Neural progenitor cell (in vitro differentiated cells): Measurements from ENCODE around the gene SGCG. TPM values are rescaled to one million over a fixed set of nuclear protein-coding genes. Genes with fewer than 3 reads are reported as not detected.

Source experiments
- DNase-seq: peaks from one replicate; pipeline ENCODE4 v3.0.0-alpha.2; 2016; ENCODE audit warnings: low spot score
- H2AFZ ChIP-seq: fragments of 200-600 bp; sonication (generic); replicated peaks from 2 replicates; pipeline ENCODE4 v1.6.1; 2016; ENCODE audit warnings: antibody characterized with exemption
- H3F3A ChIP-seq: fragments of 200-600 bp; sonication (generic); 2 replicates; pipeline ENCODE4 v1.6.1; 2016; ENCODE audit warnings: antibody characterized with exemption, low read depth
- H3K27ac ChIP-seq: fragments of 200-600 bp; sonication (generic); 2 replicates; pipeline ENCODE4 v1.5.1; 2016; ENCODE audit warnings: mild to moderate bottlenecking
- H3K27me3 ChIP-seq: fragments of 200-600 bp; sonication (generic); 2 replicates; pipeline ENCODE4 v1.6.1; 2016; ENCODE audit warnings: mild to moderate bottlenecking, moderate library complexity
- H3K36me3 ChIP-seq: fragments of 200-600 bp; sonication (generic); 2 replicates; pipeline ENCODE4 v1.5.1; 2016
- H3K4me1 ChIP-seq: fragments of 200-600 bp; sonication (generic); 2 replicates; pipeline ENCODE4 v1.6.1; 2016; ENCODE audit warnings: mixed run types
- H3K4me2 ChIP-seq: fragments of 200-600 bp; sonication (generic); 2 replicates; pipeline ENCODE4 v1.6.1; 2016
- H3K4me3 ChIP-seq: fragments of 200-600 bp; sonication (generic); 2 replicates; pipeline ENCODE4 v1.5.1; 2016
- H3K79me2 ChIP-seq: fragments of 200-600 bp; sonication (generic); 2 replicates; pipeline ENCODE4 v1.6.1; 2016; ENCODE audit warnings: low read depth
- H3K9ac ChIP-seq: fragments of 200-600 bp; sonication (generic); 2 replicates; pipeline ENCODE4 v1.6.1; 2016
- H3K9me3 ChIP-seq: fragments of 200-600 bp; sonication (generic); 2 replicates; pipeline ENCODE4 v1.5.1; 2016; ENCODE audit warnings: low read depth
- H4K20me1 ChIP-seq: fragments of 200-600 bp; sonication (generic); 2 replicates; pipeline ENCODE4 v1.6.1; 2016; ENCODE audit warnings: low read depth
- H3K27ac Mint-ChIP-seq: 3 replicates; pipeline ENCODE4 v1.8.0; 2021; ENCODE audit warnings: mixed read lengths
- H3K27me3 Mint-ChIP-seq: 2 replicates; pipeline ENCODE4 v1.8.0; 2022; ENCODE audit warnings: low read depth, mild to moderate bottlenecking, inconsistent platforms, moderate library complexity, mixed read lengths; ENCODE audit not compliant: insufficient read depth
- H3K36me3 Mint-ChIP-seq: 3 replicates; pipeline ENCODE4 v1.8.0; 2021; ENCODE audit warnings: mixed read lengths
- H3K4me1 Mint-ChIP-seq: 3 replicates; pipeline ENCODE4 v1.8.0; 2021; ENCODE audit warnings: mixed read lengths
- H3K4me3 Mint-ChIP-seq: 3 replicates; pipeline ENCODE4 v1.8.0; 2021; ENCODE audit warnings: mild to moderate bottlenecking, moderate library complexity, mixed read lengths
- H3K9me3 Mint-ChIP-seq: 3 replicates; pipeline ENCODE4 v1.8.0; 2020; ENCODE audit warnings: mixed read lengths
- CTCF ChIP-seq: fragments of 200-600 bp; sonication (generic); IDR thresholded peaks from 2 replicates; pipeline ENCODE4 v1.5.1; 2017; ENCODE audit warnings: antibody characterized with exemption, mild to moderate bottlenecking
- EZH2 ChIP-seq: fragments of 200-600 bp; sonication (generic); IDR thresholded peaks from 2 replicates; pipeline ENCODE4 v1.6.1; 2017; ENCODE audit warnings: antibody characterized with exemption, mild to moderate bottlenecking, moderate library complexity
- EZH2phosphoT487 ChIP-seq: fragments of 200-600 bp; sonication (generic); IDR thresholded peaks from 2 replicates; pipeline ENCODE4 v1.6.1; 2017; ENCODE audit warnings: antibody characterized with exemption
- total RNA-seq: library from RNA; depleted of rRNA; stranded (reverse); fragments of >200 nt; gene quantifications from 2 replicates; pipeline ENCODE4 v1.2.3, GENCODE V29; 2015; ENCODE audit warnings: low replicate concordance

Gene SGCG
- total RNA-seq, 1 donor from 2014 or later, result 0.19 TPM

DNA sequence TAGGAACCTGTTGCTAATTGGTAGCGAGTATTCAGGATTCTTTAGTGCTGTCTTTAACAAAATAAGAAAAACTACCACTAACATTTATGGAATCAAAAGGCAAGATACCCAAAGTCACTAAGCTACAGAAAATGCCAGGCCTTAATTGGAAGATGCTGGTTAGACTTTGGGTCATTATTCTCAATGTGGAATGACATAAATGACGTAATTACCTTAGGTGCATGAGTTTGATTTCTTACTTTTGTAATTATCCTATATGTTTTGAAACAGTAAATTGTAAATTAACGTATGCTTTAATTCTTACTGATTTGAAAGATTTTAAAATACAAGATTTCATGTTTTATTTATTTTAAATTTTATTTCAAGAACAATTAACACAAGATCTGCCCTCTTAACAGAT is 25.0 kb downstream of the SGCG start:
- no peak overlapping the region for H3K9ac ChIP-seq
- no peak overlapping the region for H2AFZ ChIP-seq
- H3K4me3 Mint-ChIP-seq, result no peak overlapping the region

DNA sequence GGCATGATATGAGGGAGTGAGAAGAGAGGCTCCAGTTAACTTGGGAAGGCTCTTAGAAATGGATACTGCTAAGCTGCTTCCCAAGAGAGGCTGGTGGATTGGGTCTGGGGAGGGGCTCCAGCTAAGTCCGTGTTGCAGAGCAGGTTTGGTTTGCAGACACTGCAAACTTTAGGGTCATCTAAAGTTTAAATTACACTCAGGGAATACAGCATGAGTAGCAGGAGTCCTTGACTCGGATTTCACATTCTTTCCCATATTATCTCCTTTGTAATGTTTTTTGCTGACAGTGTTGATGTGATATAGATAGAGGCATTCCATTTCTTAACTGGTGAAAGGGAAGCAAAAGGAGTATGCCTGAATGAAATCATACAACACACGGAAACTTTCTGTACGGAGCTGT is 31.9 kb downstream of the SGCG start:
- Histone ChIP-seq H3K9ac (no peak overlapping the region), H3K79me2 (no peaks in the 10 kb centered on the region), H3K36me3 (no peaks in the 10 kb centered on the region), H3K9me3 (no peaks in the 10 kb centered on the region), H3K27ac (no peak overlapping the region), H3K4me2 (no peak overlapping the region), H3K4me3 (no peak overlapping the region), H3K4me1 (no peaks in the 10 kb centered on the region), H3K27me3 (no peaks in the 10 kb centered on the region), H3F3A (no peaks in the 10 kb centered on the region), H2AFZ (no peak overlapping the region), H4K20me1 (no peaks in the 10 kb centered on the region)
- peaks cover 10% of the 10 kb centered on the region for H3K9me3 Mint-ChIP-seq
- no peaks in the 10 kb centered on the region for H3K4me1 Mint-ChIP-seq
- H3K27ac Mint-ChIP-seq, result no peak overlapping the region
- TF ChIP-seq EZH2 (no peak), EZH2phosphoT487 (no peak), CTCF (no peak)
- no peaks in the 10 kb centered on the region for H3K36me3 Mint-ChIP-seq
- peaks cover 4% of the 10 kb centered on the region for H3K27me3 Mint-ChIP-seq
- DNase-seq, result no peak
- H3K4me3 Mint-ChIP-seq, result no peak overlapping the region

More for the DNA sequence above, 25.0 kb downstream of the SGCG start:
- Histone ChIP-seq H3K36me3 (no peaks in the 10 kb centered on the region), H3K27me3 (no peaks in the 10 kb centered on the region), H3F3A (no peaks in the 10 kb centered on the region), H3K4me3 (no peak overlapping the region), H3K4me2 (no peak overlapping the region), H3K4me1 (no peaks in the 10 kb centered on the region), H3K9me3 (peaks cover 5% of the 10 kb centered on the region), H3K79me2 (no peaks in the 10 kb centered on the region), H3K27ac (no peak overlapping the region), H4K20me1 (no peaks in the 10 kb centered on the region)
- H3K36me3 Mint-ChIP-seq, result no peaks in the 10 kb centered on the region
- peaks cover 2% of the 10 kb centered on the region for H3K27me3 Mint-ChIP-seq
- peaks cover 11% of the 10 kb centered on the region for H3K9me3 Mint-ChIP-seq
- no peaks in the 10 kb centered on the region for H3K4me1 Mint-ChIP-seq
- DNase-seq, result no peak
- TF ChIP-seq CTCF, result no peak
- TF ChIP-seq EZH2phosphoT487, result no peak
- no peak for TF ChIP-seq EZH2
- no peak overlapping the region for H3K27ac Mint-ChIP-seq

DNA sequence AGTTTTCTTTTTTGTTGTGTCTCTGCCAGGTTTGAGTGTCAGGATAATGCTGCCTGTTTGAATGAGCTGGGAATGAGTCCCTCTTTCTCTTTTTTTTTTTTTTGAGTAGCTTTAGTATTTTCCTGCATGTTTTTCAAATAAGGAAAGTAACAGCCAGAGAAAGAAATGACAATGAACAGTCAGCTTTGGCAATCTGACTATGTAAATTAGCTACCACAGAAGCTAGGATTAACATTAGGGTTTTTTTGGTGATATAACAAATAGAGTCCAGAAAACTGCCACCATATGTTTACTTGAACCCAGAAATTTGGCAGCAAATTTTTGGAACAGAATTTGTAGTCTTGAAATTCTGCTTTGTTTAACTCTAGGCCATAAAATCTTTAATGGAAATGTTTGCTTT is 50.5 kb downstream of the SGCG start:
- Mint-ChIP-seq H3K36me3 (no peaks in the 10 kb centered on the region), H3K4me1 (peaks cover 3% of the 10 kb centered on the region)

More for the DNA sequence above, 50.5 kb downstream of the SGCG start:
- Histone ChIP-seq H3K4me3 (no peak overlapping the region), H3K4me1 (no peaks in the 10 kb centered on the region), H3K36me3 (no peaks in the 10 kb centered on the region), H3K9ac (no peak overlapping the region), H3K4me2 (no peak overlapping the region), H3K79me2 (no peaks in the 10 kb centered on the region), H3K27me3 (no peaks in the 10 kb centered on the region), H4K20me1 (no peaks in the 10 kb centered on the region), H3K9me3 (no peaks in the 10 kb centered on the region), H3F3A (no peaks in the 10 kb centered on the region), H2AFZ (no peak overlapping the region), H3K27ac (no peak overlapping the region)
- Mint-ChIP-seq H3K9me3 (peaks cover 2% of the 10 kb centered on the region), H3K4me3 (no peak overlapping the region), H3K27ac (no peak overlapping the region), H3K27me3 (no peaks in the 10 kb centered on the region)
- DNase-seq, result no peak
- TF ChIP-seq CTCF, result no peak
